Measurements from ENCODE around the gene RPS15. TPM values are rescaled to one million over a fixed set of nuclear protein-coding genes. Genes with fewer than 3 reads are reported as not detected.

RPS15 gene
- total RNA-seq: 254 and 522 TPM in 2 replicates

DNA sequence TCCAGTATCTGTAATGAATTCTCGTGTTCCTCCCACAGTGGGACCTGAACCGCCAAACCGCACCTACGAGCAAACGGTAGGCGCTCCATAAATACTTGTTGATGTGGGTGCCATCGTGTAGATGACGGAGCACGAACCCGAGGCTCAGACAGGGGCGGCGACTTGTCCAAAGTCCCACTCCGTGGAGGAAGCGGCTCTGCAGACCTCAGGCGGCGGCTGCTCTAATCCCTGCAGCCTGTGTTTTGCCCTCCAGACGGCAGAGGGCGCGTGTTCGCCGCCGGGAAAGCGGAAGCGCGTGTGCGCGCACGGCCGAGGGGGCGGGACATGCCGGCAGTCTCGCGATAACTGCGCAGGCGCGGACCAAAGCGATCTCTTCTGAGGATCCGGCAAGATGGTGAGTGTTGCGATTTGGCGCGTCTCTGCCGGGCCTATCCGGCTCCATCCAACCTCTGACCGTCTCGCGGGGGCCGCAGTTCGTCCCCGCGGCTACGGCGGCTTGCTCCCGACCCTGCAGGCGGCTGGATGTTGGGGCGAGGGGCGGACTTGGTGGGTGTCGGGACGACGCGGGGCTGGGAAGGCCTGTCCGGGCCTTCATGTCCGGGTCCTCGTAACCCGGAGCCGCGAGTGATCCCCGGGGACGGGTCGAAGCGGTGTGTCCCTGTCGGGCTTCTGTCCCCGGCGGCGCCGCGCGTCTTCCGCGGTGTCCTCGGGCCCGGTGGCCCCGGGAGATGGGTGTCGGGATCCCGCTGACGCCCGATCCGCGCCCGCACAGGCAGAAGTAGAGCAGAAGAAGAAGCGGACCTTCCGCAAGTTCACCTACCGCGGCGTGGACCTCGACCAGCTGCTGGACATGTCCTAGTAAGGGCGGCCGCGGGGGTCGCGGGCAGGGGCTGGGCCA, at the start of gene RPS15:
Gene RPS15, plus strand, starts transcription at position 362 of the 898 bp plus-strand sequence. Its CDS starts 30 bp downstream, at position 392.

DNA sequence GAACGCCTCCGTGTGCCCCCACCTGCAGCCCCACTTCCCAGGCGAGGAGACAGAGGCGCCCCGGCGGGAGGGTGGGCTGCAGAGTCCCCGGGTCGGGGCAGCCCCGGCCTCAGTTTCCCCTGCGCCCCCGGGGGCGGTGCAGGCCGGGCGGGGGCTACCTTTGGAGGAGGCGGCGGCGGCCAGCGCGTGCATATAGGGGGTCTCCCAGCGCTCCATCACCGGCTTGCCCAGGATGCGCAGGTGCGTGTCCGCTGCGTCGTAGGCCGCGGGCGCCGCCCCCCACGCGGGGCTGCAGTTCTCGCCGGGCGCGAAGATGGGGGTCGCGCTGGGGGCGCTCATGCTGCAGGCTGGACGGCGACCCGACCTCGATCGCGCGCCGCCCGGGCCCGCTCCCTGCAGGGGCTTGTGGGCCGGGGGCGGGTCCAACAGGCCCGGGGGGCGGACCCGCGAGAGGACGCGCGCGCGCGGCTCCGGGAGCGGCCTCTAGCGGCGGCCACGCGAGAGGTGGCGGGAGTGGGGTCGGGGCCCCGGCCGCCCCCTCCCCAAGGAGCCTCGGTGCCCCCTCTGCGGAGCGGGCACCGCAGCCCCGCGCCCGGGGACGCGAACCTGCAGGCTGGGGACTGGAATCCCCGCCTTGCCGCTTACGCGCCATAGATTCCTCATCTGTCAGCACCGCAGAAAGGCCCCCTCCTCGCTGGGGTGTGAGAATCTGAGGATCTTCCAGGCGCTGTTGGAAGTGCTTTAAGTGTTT, 36.9 kb upstream of the RPS15 start, which contains the start of gene GAMT:
Gene GAMT, minus strand, starts transcription at position 405 of the 751 bp plus-strand sequence. Its CDS starts 66 bp downstream, at position 339.

DNA sequence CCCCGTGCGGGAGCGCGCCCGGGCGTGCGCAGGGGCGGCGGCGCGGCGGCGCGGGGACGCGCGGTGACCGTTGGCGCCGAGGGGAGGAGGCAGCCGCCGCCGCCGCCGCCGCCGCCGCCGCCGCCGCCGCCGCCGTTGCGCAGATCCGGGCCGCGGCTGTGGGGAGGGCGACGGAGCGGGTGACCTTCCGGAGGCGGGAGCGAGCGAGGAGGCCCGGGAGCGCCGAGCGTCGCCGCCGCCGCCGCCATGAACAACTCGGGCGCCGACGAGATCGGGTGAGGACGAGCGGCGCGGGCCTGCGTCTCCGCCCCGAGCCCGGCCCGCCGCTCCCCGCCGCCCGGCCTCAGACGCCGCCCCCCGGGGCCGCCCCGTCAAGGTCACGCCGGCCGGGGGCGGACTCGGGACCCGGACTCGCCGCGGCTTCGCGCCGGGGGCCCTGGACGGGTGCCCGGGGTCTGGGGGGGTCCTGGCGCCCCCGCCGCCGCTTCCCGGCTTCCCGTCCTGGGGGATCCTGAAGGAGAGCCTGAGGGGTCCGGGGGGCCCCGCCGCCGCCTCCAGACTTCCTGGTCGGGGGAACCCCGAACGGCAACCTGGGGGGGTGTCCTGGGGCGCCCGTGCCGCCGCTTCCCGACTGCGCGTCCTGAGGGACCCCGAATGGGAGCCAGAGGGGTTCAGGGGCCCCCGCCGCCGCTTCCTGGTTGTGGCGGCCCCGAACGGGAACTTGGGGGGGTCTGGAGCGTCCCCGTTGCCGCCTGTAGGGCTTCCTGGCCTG, 30.5 kb upstream of the RPS15 start, which contains the start of gene DAZAP1:
Gene DAZAP1, plus strand, starts transcription at position 59 of the 772 bp plus-strand sequence. Its CDS starts 188 bp downstream, at position 247.

DNA sequence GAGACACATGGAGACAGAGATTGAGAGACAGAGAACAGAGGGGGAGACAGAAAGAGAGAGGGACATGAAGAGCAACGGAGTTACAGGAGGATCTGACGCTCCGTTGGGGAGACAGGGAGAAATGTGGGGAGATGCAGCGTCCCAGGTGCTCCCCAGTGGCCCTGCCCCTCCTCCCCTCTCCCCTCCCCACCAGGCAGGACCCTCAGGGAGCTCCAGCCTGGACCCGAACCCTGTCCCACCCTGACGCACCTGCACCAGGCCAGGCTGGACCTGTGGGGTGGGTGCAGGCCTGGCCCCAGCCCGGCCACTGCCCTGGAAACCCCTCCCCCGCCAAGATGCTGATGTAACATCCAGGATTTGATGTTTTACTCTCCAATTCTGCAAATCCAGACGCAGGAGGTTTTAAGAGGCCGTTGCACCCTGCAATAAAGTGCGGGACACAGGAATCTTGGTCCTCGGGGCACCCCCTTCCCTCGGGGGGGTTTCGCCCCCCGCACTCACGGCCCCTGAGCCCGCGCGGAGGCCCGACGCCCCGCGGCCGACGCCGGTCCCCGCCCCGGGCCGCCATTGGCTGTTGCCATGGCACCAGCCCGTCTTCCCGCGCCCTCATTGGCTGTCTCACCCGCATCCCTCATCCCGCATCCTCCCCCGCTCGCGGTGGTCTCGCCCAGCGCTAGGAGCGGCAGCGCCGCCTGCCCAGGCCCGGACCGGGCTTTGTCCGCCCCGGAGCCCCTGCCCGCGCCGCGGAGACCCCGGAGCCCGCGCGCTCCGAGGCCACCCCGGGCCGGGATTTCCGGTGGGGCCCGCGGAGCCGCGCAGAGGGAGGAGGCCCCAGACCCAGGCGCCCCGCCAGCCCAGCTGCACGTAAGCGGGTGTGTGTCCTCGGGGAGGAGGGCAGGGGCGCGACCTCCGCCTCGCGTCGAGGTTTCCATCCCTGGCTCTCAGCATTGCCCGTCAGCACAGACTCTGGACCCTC, 11.6 kb downstream of the RPS15 start, which contains the start of gene APC2:
Gene APC2, plus strand, starts transcription at position 655 of the 976 bp plus-strand sequence. CDS start 2,881 bp downstream, outside the sequence.

DNA sequence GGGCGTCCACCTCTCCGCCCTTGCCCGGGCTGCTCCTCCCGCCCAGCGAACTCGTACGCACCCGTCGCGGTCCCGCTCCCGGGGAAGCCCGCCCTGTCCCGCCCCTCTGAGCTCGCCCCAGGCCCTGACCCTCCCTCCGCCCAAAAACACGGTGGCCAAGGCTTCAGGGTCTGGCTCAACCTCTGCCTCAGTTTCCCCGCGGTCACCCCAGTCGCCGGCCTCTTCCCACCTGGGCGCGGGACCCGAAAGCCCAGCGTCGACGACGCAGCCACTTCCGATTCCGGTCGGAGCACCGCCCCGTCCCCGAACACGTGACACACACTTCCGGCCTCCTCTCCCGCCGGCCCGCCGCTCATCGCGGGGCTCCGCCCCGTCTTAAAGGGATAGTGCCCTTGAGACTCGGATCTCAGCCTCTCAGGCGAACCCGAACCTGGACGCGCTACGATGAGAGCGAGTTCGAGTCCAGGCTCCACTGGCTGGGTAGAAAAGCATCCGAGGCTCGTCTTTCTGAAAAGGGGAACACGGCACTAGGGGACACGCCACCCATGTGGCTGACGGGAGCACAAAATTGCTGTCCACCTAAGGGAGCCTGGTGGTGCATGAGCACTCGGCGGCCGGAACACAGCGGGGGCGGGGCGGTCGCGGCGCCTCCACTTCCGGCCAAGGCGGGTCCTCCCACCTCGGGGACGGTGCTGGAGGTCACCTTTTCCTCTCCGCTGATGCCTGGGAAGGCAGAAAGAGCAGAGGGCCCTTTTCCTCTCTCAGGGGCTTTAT, 40.9 kb downstream of the RPS15 start, which contains the start of gene C19orf25:
Gene C19orf25, minus strand, starts transcription at position 282 of the 774 bp plus-strand sequence. CDS start 312 bp downstream, outside the sequence.

Other genes starting within 250 kb of the RPS15 start
- gene STK11, start 232.6 kb upstream of the RPS15 start, total RNA-seq: 79.6 and 82.9 TPM in 2 replicates
- 4.2 and 9.7 TPM in 2 replicates for gene CBARP, start 200.4 kb upstream of the RPS15 start, total RNA-seq
- gene ATP5F1D, start 196.6 kb upstream of the RPS15 start, total RNA-seq: 16.0 and 31.6 TPM in 2 replicates
- gene MIDN, start 189.8 kb upstream of the RPS15 start, total RNA-seq: 23.2 and 32.6 TPM in 2 replicates
- gene CIRBP, start 169.1 kb upstream of the RPS15 start, total RNA-seq: 101 and 177 TPM in 2 replicates
- 23.8 and 45.4 TPM in 2 replicates for gene FAM174C, start 162.9 kb upstream of the RPS15 start, total RNA-seq
- gene EFNA2, start 152.5 kb upstream of the RPS15 start, total RNA-seq: not detected in 2 replicates
- gene NDUFS7, start 54.5 kb upstream of the RPS15 start, total RNA-seq: 53.2 and 65.3 TPM in 2 replicates
- gene GAMT, start 36.9 kb upstream of the RPS15 start, total RNA-seq: 30.0 and 30.2 TPM in 2 replicates
- 39.2 and 75.1 TPM in 2 replicates for gene DAZAP1, start 30.8 kb upstream of the RPS15 start, total RNA-seq
- gene APC2, start 11.7 kb downstream of the RPS15 start, total RNA-seq: 0.46 and 0.89 TPM in 2 replicates
- 24.9 and 31.6 TPM in 2 replicates for gene C19orf25, start 40.8 kb downstream of the RPS15 start, total RNA-seq
- 1.2 and 1.7 TPM in 2 replicates for gene PCSK4, start 52.0 kb downstream of the RPS15 start, total RNA-seq
- gene REEP6, start 52.8 kb downstream of the RPS15 start, total RNA-seq: 1.7 and 2.4 TPM in 2 replicates
- 5.0 and 5.4 TPM in 2 replicates for gene ADAMTSL5, start 74.6 kb downstream of the RPS15 start, total RNA-seq
- 0.14 TPM in 1 of 2 replicates, not detected in the other for gene PLK5, start 85.7 kb downstream of the RPS15 start, total RNA-seq
- 33.6 and 45.5 TPM in 2 replicates for gene MEX3D, start 129.9 kb downstream of the RPS15 start, total RNA-seq
- gene MBD3, start 154.5 kb downstream of the RPS15 start, total RNA-seq: 70.7 and 96.9 TPM in 2 replicates
- 34.0 and 45.1 TPM in 2 replicates for gene UQCR11, start 167.1 kb downstream of the RPS15 start, total RNA-seq
- 72.8 and 154 TPM in 2 replicates for gene TCF3, start 214.2 kb downstream of the RPS15 start, total RNA-seq

All from smooth muscle cell of the umbilical artery (primary cell).